Endothelial cell of coronary artery (primary cell): ENCODE measurements around the gene CD2. TPM values are rescaled to one million over a fixed set of nuclear protein-coding genes. Genes with fewer than 3 reads are reported as not detected.

Experiments
- total RNA-seq: library from RNA; depleted of rRNA; stranded (reverse); fragments of >200 nt; gene quantifications from 2 replicates; pipeline ENCODE4 v1.2.3, GENCODE V29; 2014

Gene CD2
- total RNA-seq: not detected in 2 replicates

GRCh38 chr1:116754198-116754977 is at the start of gene CD2:
Gene CD2, plus strand, starts transcription at chr1:116754430. Its CDS starts 63 bp downstream, at chr1:116754493.

Other genes starting within 250 kb of the CD2 start
- 13.3 and 19.6 TPM in 2 replicates for gene CD58, start 183.4 kb upstream of the CD2 start, total RNA-seq
- gene IGSF3, start 86.7 kb upstream of the CD2 start, total RNA-seq: 0.36 and 0.47 TPM in 2 replicates
- gene PTGFRN, start 155.5 kb downstream of the CD2 start, total RNA-seq: 50.4 and 72.5 TPM in 2 replicates
- under 0.01 and 0.09 TPM in 2 replicates for gene CD101, start 247.3 kb downstream of the CD2 start, total RNA-seq